Sigmoid colon (tissue), 7 donors: ENCODE data around the gene ZNF280C. TPM values are rescaled to one million over a fixed set of nuclear protein-coding genes. Genes with fewer than 3 reads are reported as not detected.

Experiments used
- DNase-seq: peaks from one replicate; pipeline ENCODE4 v3.0.0-alpha.2; 2019
- H3K27ac ChIP-seq, 4 donors: fragments of 200-600 bp; sonication (generic); one replicate each; pipeline ENCODE4 v1.5.1; 2016 to 2019; ENCODE audit warnings: mild to moderate bottlenecking in 1 of 4
- H3K27me3 ChIP-seq, 3 donors: fragments of 200-600 bp; sonication (generic); one replicate each; pipeline ENCODE4 v1.5.1; 2019; ENCODE audit warnings: mild to moderate bottlenecking in 1 of 3
- H3K36me3 ChIP-seq, 4 donors: fragments of 200-600 bp; sonication (generic); one replicate each; pipeline ENCODE4 v1.5.1; 2016 to 2019
- H3K4me1 ChIP-seq, 4 donors: fragments of 200-600 bp; sonication (generic); one replicate each; pipeline ENCODE4 v1.5.1; 2017 to 2019
- H3K4me3 ChIP-seq, 4 donors: fragments of 200-600 bp; sonication (generic); one replicate each; pipeline ENCODE4 v1.5.1; 2017 to 2019; ENCODE audit warnings: mild to moderate bottlenecking in 2 of 4, moderate library complexity in 1 of 4
- H3K9me3 ChIP-seq, 4 donors: fragments of 200-600 bp in 3 of 4; sonication (generic) in 3 of 4; one replicate each; pipeline versions ENCODE4 v1.5.1 to v1.6.1; 2013 to 2019
- EP300 ChIP-seq, 4 donors: sonication (generic); formaldehyde crosslinking; IDR thresholded peaks; one replicate each; pipeline ENCODE4 v1.6.1; 2017; ENCODE audit warnings: antibody characterized with exemption in 4 of 4
- POLR2A ChIP-seq, 2 donors: fragments of 450-650 bp; IDR thresholded peaks; one replicate each; pipeline ENCODE4 v1.6.1; 2016; ENCODE audit warnings: antibody characterized with exemption in 2 of 2, mild to moderate bottlenecking in 2 of 2, moderate library complexity in 2 of 2
- POLR2AphosphoS5 ChIP-seq, 4 donors: sonication (generic); formaldehyde crosslinking; IDR thresholded peaks; one replicate each; pipeline ENCODE4 v1.6.1; 2017; ENCODE audit warnings: antibody characterized with exemption in 4 of 4
- WGBS, 2 donors: extraction: QIAGEN DNeasy Blood & Tissue Kit; methylation state at CpG; one replicate each; pipeline ENCODE4 v1.1.7; 2013; 5-methylcytosine and 5-hydroxymethylcytosine counted together
- intact Hi-C: fragments of 100-400 bp; cut with DNase I; formaldehyde crosslinking; loops from one replicate; pipeline ENCODE4 v1.15.1; 2023
- polyA plus RNA-seq, 3 donors: library from polyadenylated mRNA; stranded (reverse); fragments of 200-250 nt; gene quantifications; one replicate each; pipeline ENCODE4 v1.2.3, GENCODE V29; 2013
- total RNA-seq, 4 donors: library from RNA; depleted of rRNA; stranded (reverse); fragments of >200 nt; gene quantifications; one replicate each; pipeline ENCODE4 v1.1.0, GENCODE V29; 2016
- TF ChIP-seq, protein P1 (sequence below), 4 experiments: fragments of 450-650 bp in 3 of 4; fragments of 200-600 bp in 1 of 4; IDR thresholded peaks; one replicate each; pipeline ENCODE4 v1.5.1; 2016 to 2019; ENCODE audit warnings: antibody characterized with exemption in 4 of 4, mild to moderate bottlenecking in 3 of 4, moderate library complexity in 2 of 4
- donor health status: healthy with polysubstance abuse.
- donor health status: Bipolar disorder and iron deficiency.
- donor health status: healthy.

Gene ZNF280C
- total and polyA plus RNA-seq, 7 donors = under 0.01 to 6.4 (median 5.3) TPM

GRCh38 chrX:130299279-130300009 lies 30.7 kb upstream of the ZNF280C start:
- H3K4me1 ChIP-seq = no peaks in the 10 kb centered on the region
- 33 to 77% methylated on average over 19 of the region's 19 CpGs for WGBS, 2 donors
- H3K36me3 ChIP-seq = no peaks in the 10 kb centered on the region
- intact Hi-C loops = no loop called here
- H3K27me3 ChIP-seq = no peaks in the 10 kb centered on the region
- TF ChIP-seq POLR2A (IDR thresholded peaks at IDR 0.05) (no peak), POLR2AphosphoS5 (IDR thresholded peaks at IDR 0.05) (no peak), EP300 (IDR thresholded peaks at IDR 0.05) (no peak)
- TF ChIP-seq, protein P1, sequence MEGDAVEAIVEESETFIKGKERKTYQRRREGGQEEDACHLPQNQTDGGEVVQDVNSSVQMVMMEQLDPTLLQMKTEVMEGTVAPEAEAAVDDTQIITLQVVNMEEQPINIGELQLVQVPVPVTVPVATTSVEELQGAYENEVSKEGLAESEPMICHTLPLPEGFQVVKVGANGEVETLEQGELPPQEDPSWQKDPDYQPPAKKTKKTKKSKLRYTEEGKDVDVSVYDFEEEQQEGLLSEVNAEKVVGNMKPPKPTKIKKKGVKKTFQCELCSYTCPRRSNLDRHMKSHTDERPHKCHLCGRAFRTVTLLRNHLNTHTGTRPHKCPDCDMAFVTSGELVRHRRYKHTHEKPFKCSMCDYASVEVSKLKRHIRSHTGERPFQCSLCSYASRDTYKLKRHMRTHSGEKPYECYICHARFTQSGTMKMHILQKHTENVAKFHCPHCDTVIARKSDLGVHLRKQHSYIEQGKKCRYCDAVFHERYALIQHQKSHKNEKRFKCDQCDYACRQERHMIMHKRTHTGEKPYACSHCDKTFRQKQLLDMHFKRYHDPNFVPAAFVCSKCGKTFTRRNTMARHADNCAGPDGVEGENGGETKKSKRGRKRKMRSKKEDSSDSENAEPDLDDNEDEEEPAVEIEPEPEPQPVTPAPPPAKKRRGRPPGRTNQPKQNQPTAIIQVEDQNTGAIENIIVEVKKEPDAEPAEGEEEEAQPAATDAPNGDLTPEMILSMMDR (IDR thresholded peaks at IDR 0.05) = no peak
- no peak overlapping the region for H3K27ac ChIP-seq
- no peak for DNase-seq
- H3K4me3 ChIP-seq = no peak overlapping the region
- no peaks in the 10 kb centered on the region for H3K9me3 ChIP-seq

GRCh38 chrX:130296743-130297142 lies 28.0 kb upstream of the ZNF280C start:
- H3K4me1 ChIP-seq = no peaks in the 10 kb centered on the region
- H3K27me3 ChIP-seq = no peaks in the 10 kb centered on the region
- DNase-seq = no peak
- no peak overlapping the region for H3K27ac ChIP-seq
- H3K36me3 ChIP-seq = no peaks in the 10 kb centered on the region
- H3K9me3 ChIP-seq = no peaks in the 10 kb centered on the region
- WGBS, 2 donors = 39 to 42% methylated on average over 2 of the region's 2 CpGs
- no peak overlapping the region for H3K4me3 ChIP-seq
- TF ChIP-seq POLR2A (IDR thresholded peaks at IDR 0.05) (no peak), EP300 (IDR thresholded peaks at IDR 0.05) (no peak), POLR2AphosphoS5 (IDR thresholded peaks at IDR 0.05) (no peak)
- intact Hi-C loops = no loop called here

DNA sequence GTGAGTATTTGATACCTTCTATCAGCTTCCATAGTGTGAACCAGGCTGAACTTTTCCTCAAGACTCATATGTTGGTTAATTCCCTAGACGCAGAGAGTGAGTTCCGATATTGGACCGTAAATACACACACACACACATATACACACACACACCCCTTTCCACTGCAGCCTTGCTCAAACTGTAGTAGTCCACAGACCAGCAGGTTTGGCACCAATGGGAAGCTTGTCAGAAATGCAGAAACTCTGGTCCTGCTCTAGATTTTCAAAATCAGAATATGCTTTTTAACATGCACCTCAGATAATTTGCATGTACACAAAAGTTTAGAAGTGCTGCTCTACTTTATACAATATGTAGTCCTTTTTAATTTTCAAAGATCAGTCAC lies 27.6 kb upstream of the ZNF280C start:
- intact Hi-C loops = no loop called here
- no peaks in the 10 kb centered on the region for H3K9me3 ChIP-seq
- H3K36me3 ChIP-seq = no peaks in the 10 kb centered on the region
- WGBS, 2 donors = 82 to 88% methylated on average over 3 of the region's 3 CpGs
- H3K4me1 ChIP-seq = no peaks in the 10 kb centered on the region
- H3K4me3 ChIP-seq = no peak overlapping the region
- no peak for DNase-seq
- no peak overlapping the region for H3K27ac ChIP-seq
- TF ChIP-seq EP300 (IDR thresholded peaks at IDR 0.05) (no peak), POLR2A (IDR thresholded peaks at IDR 0.05) (no peak), POLR2AphosphoS5 (IDR thresholded peaks at IDR 0.05) (no peak)
- TF ChIP-seq, protein P1 (IDR thresholded peaks at IDR 0.05) = no peak
- H3K27me3 ChIP-seq = no peaks in the 10 kb centered on the region

DNA sequence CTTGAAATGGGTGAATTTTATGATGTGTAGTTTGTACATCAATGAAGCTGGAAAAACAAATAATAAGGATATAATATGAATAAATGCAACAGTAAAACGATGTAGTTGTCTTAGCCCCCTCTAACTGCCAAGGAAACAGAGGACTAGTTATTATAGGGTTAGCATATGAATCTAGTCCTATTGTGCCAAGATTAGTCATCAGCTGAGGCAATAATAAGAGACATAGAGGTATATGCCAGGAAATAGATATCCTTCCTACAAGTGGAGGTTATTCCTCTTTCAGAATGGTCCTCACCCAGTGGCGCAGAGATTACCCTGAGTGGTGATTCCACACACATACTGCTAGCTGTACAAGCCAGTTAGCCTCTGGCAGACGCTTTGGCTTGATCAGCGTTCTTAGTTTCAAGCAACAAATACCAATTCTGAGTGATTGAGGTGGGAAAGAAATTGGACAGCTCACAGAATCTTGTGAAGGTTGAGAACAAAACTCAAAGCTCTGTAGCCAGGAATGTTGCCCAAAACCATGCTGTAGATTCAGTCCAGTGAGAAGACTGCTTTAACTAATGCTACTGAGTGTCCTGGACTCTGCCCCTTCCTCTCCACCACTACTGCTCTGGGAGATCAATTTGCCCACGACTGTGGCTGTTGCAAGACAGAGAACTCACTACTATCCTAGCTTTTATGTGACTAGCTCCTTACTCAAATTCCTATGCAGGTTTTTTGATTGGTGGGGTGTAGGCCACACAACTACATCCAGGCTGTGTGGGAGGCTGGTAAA lies 27.0 kb upstream of the ZNF280C start:
- no peaks in the 10 kb centered on the region for H3K4me1 ChIP-seq
- intact Hi-C loops = no loop called here
- WGBS, 2 donors = 68 to 81% methylated on average over 5 of the region's 5 CpGs
- no peak for DNase-seq
- no peak overlapping the region for H3K4me3 ChIP-seq
- H3K36me3 ChIP-seq = no peaks in the 10 kb centered on the region
- no peaks in the 10 kb centered on the region for H3K9me3 ChIP-seq
- no peak for TF ChIP-seq EP300 (IDR thresholded peaks at IDR 0.05)
- no peak for TF ChIP-seq POLR2AphosphoS5 (IDR thresholded peaks at IDR 0.05)
- TF ChIP-seq, protein P1 (IDR thresholded peaks at IDR 0.05) = no peak
- TF ChIP-seq POLR2A (IDR thresholded peaks at IDR 0.05) = no peak
- no peak overlapping the region for H3K27ac ChIP-seq
- no peaks in the 10 kb centered on the region for H3K27me3 ChIP-seq

- DNase-seq = no peak
- intact Hi-C loops = no loop called here
- TF ChIP-seq POLR2A (IDR thresholded peaks at IDR 0.05) = no peak
- TF ChIP-seq, protein P1 (IDR thresholded peaks at IDR 0.05) = no peak
- no peak for TF ChIP-seq EP300 (IDR thresholded peaks at IDR 0.05)
- TF ChIP-seq POLR2AphosphoS5 (IDR thresholded peaks at IDR 0.05) = no peak
- Histone ChIP-seq H3K4me1 (no peaks in the 10 kb centered on the region), H3K9me3 (no peaks in the 10 kb centered on the region), H3K27ac (no peak overlapping the region), H3K27me3 (no peaks in the 10 kb centered on the region), H3K4me3 (no peak overlapping the region), H3K36me3 (no peaks in the 10 kb centered on the region)
- WGBS, 2 donors = 21 to 66% methylated on average over 11 of the region's 11 CpGs
Measured at GRCh38 chrX:130287071-130287770, 18.5 kb upstream of the ZNF280C start.
